K562 (cell line): Measurements from ENCODE around the gene SSR4. TPM values are rescaled to one million over a fixed set of nuclear protein-coding genes. Genes with fewer than 3 reads are reported as not detected.

Experiments used
- ATAC-seq: fragments of 200-7000 bp; cut with Tn5 transposase; 3 replicates; pipeline ENCODE4 v1.9.1; 2020; ENCODE audit warnings: moderate library complexity
- BruUV-seq: library from RNA; stranded (reverse); fragments of 400-500 nt; replicated peaks from 2 replicates; lab custom pipeline; 2021; lab: Mats Ljungman, UMichigan
- CTCF ChIA-PET: fragments of 300-600 bp; formaldehyde crosslinking; extraction: SDS; loops from one replicate; lab custom pipeline; 2021; ENCODE audit warnings: low intra/inter-chr PET ratio; lab: Yijun Ruan, JAX
- POLR2A ChIA-PET: fragments of 300-600, 350-650 bp; sonication (Branson Sonifier 250); formaldehyde crosslinking; extraction: SDS; loops from one replicate; lab custom pipeline; 2021; ENCODE audit warnings: antibody characterized with exemption, inconsistent platforms; lab: Yijun Ruan, JAX
- DNase-seq, 4 experiments: peaks; one replicate each; pipeline versions ENCODE4 v3.0.0 to v3.0.0-alpha.2; 2011 to 2018; ENCODE audit warnings: low spot score in 3 of 4, mixed read lengths in 3 of 4; ENCODE audit errors: extremely low read depth in 1 of 4
- FAIRE-seq: peaks from 2 replicates; lab custom pipeline; 2011; peaks lifted over from hg19 to GRCh38; lab: Jason Lieb, UNC
- H2AFZ ChIP-seq: 2 replicates; pipeline ENCODE4 v1.6.0; 2011; ENCODE audit warnings: low read depth, low read length, control low read depth, inconsistent platforms
- H3K27ac ChIP-seq: fragments of 200-600 bp; 3 replicates; pipeline ENCODE4 v1.8.0; 2011; ENCODE audit warnings: low read depth, mild to moderate bottlenecking, control low read depth, inconsistent platforms, low read length, moderate library complexity, mixed read lengths; ENCODE audit errors: extremely low read depth
- H3K27me3 ChIP-seq, 2 experiments: fragments of 300-600 bp in 1 of 2; 2 replicates in 1 of 2; 3 replicates in 1 of 2; pipeline versions ENCODE4 v1.6.0 to v1.8.0; 2011; ENCODE audit warnings: inconsistent platforms in 2 of 2, low read length in 2 of 2, mild to moderate bottlenecking in 1 of 2, mixed read lengths in 1 of 2, moderate library complexity in 1 of 2; ENCODE audit not compliant: control insufficient read depth in 2 of 2, insufficient read depth in 2 of 2
- H3K36me3 ChIP-seq: fragments of 300-600 bp; 3 replicates; pipeline ENCODE4 v1.8.0; 2011; ENCODE audit warnings: mild to moderate bottlenecking, low read length, inconsistent platforms; ENCODE audit not compliant: control insufficient read depth, insufficient read depth
- H3K4me1 ChIP-seq, 2 experiments: fragments of 200-600 bp in 1 of 2; replicated peaks in 1 of 2; 2 replicates in 1 of 2; 3 replicates in 1 of 2; pipeline versions ENCODE4 v1.5.1 to v1.8.0; 2011; ENCODE audit warnings: inconsistent platforms in 2 of 2, low read length in 2 of 2, mild to moderate bottlenecking in 1 of 2, mixed read lengths in 1 of 2, moderate library complexity in 1 of 2; ENCODE audit not compliant: control insufficient read depth in 2 of 2, insufficient read depth in 2 of 2
- H3K4me2 ChIP-seq: 2 replicates; pipeline ENCODE4 v1.6.1; 2011; ENCODE audit warnings: low read length, control low read depth, inconsistent platforms, mixed read lengths; ENCODE audit not compliant: insufficient read depth
- H3K4me3 ChIP-seq: fragments of 200-600 bp; sonication (generic), shearing (Covaris generic); 2 replicates; pipeline ENCODE4 v1.5.1; 2016; ENCODE audit warnings: control low read depth, inconsistent platforms
- H3K79me2 ChIP-seq: fragments of 200-600 bp; 3 replicates; pipeline ENCODE4 v1.8.0; 2011; ENCODE audit warnings: low read length, inconsistent platforms; ENCODE audit not compliant: control insufficient read depth, insufficient read depth
- H3K9ac ChIP-seq, 2 experiments: 2 replicates each; pipeline versions ENCODE4 v1.6.0 to v1.6.1; 2011; ENCODE audit warnings: low read depth in 2 of 2, low read length in 2 of 2, control low read depth in 1 of 2, inconsistent platforms in 1 of 2, mild to moderate bottlenecking in 1 of 2, mixed read lengths in 1 of 2; ENCODE audit not compliant: insufficient read depth in 1 of 2
- H3K9me1 ChIP-seq: one replicate; pipeline ENCODE4 v1.6.0; 2011; ENCODE audit warnings: inconsistent platforms, mild to moderate bottlenecking, low read length, moderate library complexity; ENCODE audit not compliant: control insufficient read depth, insufficient read depth
- H3K9me3 ChIP-seq: replicated peaks from 2 replicates; pipeline ENCODE4 v1.5.1; 2011; ENCODE audit warnings: low read depth, low read length, inconsistent platforms; ENCODE audit not compliant: control insufficient read depth, insufficient read depth
- H4K20me1 ChIP-seq: replicated peaks from 2 replicates; pipeline ENCODE4 v1.6.1; 2011; ENCODE audit warnings: low read length, inconsistent platforms, mixed read lengths; ENCODE audit not compliant: control insufficient read depth, insufficient read depth
- CXXC5 ChIP-seq: fragments of 250-450 bp; sonication (Bioruptor Pico); IDR thresholded peaks from 2 replicates; pipeline ENCODE4 v1.8.0; 2022; ENCODE audit warnings: inconsistent platforms, mild to moderate bottlenecking, moderate library complexity
- GABPB1 ChIP-seq: sonication (generic); formaldehyde crosslinking; IDR thresholded peaks from 2 replicates; pipeline ENCODE4 v1.8.0; 2022; ENCODE audit warnings: mild to moderate bottlenecking, missing genetic modification reagents
- JUNB ChIP-seq: fragments of 450-650 bp; formaldehyde crosslinking; conservative IDR thresholded peaks from 2 replicates; pipeline ENCODE4 v1.4.0; 2020; ENCODE audit warnings: mild to moderate bottlenecking
- MBD2 ChIP-seq: sonication (generic); IDR thresholded peaks from 2 replicates; pipeline ENCODE4 v1.6.1; 2016; ENCODE audit warnings: low read depth, borderline replicate concordance
- MTA3 ChIP-seq: fragments of 450-650 bp; formaldehyde crosslinking; IDR thresholded peaks from 2 replicates; pipeline ENCODE4 v1.6.1; 2017; ENCODE audit warnings: mild to moderate bottlenecking, borderline replicate concordance
- MYNN ChIP-seq, 2 experiments: sonication (generic); formaldehyde crosslinking in 1 of 2; IDR thresholded peaks; 2 replicates each; pipeline versions ENCODE4 v1.5.0 to v1.6.1; 2016 to 2020; ENCODE audit warnings: antibody characterized with exemption in 1 of 2, missing genetic modification reagents in 1 of 2
- NRF1 ChIP-seq, 2 experiments: fragments of 450-650 bp; IDR thresholded peaks in 1 of 2; conservative IDR thresholded peaks in 1 of 2; 2 replicates each; pipeline ENCODE4 v1.6.1; 2014; ENCODE audit warnings: mild to moderate bottlenecking in 2 of 2
- POLR2A ChIP-seq: fragments of 450-650 bp; conservative IDR thresholded peaks from 2 replicates; pipeline ENCODE4 v1.6.1; 2016
- POLR2G ChIP-seq: fragments of 200-400 bp; formaldehyde crosslinking; IDR thresholded peaks from 2 replicates; pipeline ENCODE4 v1.6.1; 2017; ENCODE audit warnings: low read depth, mild to moderate bottlenecking, antibody characterized with exemption, low read length, moderate library complexity
- TFAM ChIP-seq: fragments of 250-450 bp; sonication (Bioruptor Pico); conservative IDR thresholded peaks from 2 replicates; pipeline ENCODE4 v1.5.0; 2021; ENCODE audit warnings: mild to moderate bottlenecking, moderate library complexity
- XRCC4 ChIP-seq: IDR thresholded peaks from one replicate; pipeline ENCODE4 v1.6.1; 2011; ENCODE audit not compliant: insufficient read depth, insufficient read length; ENCODE audit errors: extremely low read depth
- ZSCAN32 ChIP-seq: fragments of 450-650 bp; formaldehyde crosslinking; IDR thresholded peaks from 2 replicates; pipeline ENCODE4 v1.4.0; 2020; ENCODE audit warnings: mild to moderate bottlenecking, moderate library complexity
- WGBS: fragments of 100-300 bp; shearing (Covaris generic); methylation state at CpG from one replicate; pipeline ENCODE4 v1.1.6; 2016; ENCODE audit warnings: low coverage, mixed read lengths; ENCODE audit not compliant: insufficient coverage; ENCODE audit errors: missing lambda C conversion rate; 5-methylcytosine and 5-hydroxymethylcytosine counted together
- in situ Hi-C: fragments of 300-500 bp; cut with MboI; formaldehyde crosslinking; loops from 4 replicates; pipeline ENCODE4 v1.15.0; 2018; ENCODE audit warnings: inconsistent platforms, mixed read lengths
- intact Hi-C: fragments of 100-400 bp; cut with micrococcal nuclease; formaldehyde crosslinking; loops from 2 replicates; pipeline ENCODE4 v1.14.2; 2022
- polyA plus RNA-seq, 8 experiments: library from polyadenylated mRNA; depleted of rRNA in 4 of 8; stranded (reverse) in 5 of 8; unstranded in 3 of 8; fragments of >200 nt; fragmentation: Nextera tagmentation in 2 of 8; fragmentation: Illumina TruSeq in 1 of 8; extraction: Ambion mirVana in 2 of 8; extraction: Trizol in 1 of 8; gene quantifications; 2 replicates each; pipeline versions ENCODE4 v1.2.1 to v1.2.3, GENCODE V29; 2011 to 2014; ENCODE audit warnings: inconsistent platforms in 1 of 8, missing spikeins in 1 of 8
- total RNA-seq, 7 experiments: library from RNA; depleted of rRNA in 6 of 7; stranded (reverse); fragments of >200 nt in 6 of 7; fragmentation: Illumina TruSeq in 2 of 7; extraction: Trizol in 2 of 7; gene quantifications; 2 replicates each; pipeline versions ENCODE4 v1.2.1 to v1.2.3, GENCODE V29; 2011 to 2021; ENCODE audit warnings: low replicate concordance in 1 of 7
- TF ChIP-seq, protein P1 (sequence below): sonication (generic); formaldehyde crosslinking; IDR thresholded peaks from 2 replicates; pipeline ENCODE4 v1.8.0; 2022; ENCODE audit warnings: missing genetic modification reagents, mild to moderate bottlenecking, borderline replicate concordance
- TF ChIP-seq, protein P2 (sequence below): sonication (generic); formaldehyde crosslinking; IDR thresholded peaks from 2 replicates; pipeline ENCODE4 v1.8.0; 2022; ENCODE audit warnings: mild to moderate bottlenecking, missing genetic modification reagents

Gene SSR4
- total and polyA plus RNA-seq, 9 of the 15 experiments (the other 6 are each of a cell fraction or from before 2014, with no cell fraction given), result 146 to 492 (median 272) TPM

DNA sequence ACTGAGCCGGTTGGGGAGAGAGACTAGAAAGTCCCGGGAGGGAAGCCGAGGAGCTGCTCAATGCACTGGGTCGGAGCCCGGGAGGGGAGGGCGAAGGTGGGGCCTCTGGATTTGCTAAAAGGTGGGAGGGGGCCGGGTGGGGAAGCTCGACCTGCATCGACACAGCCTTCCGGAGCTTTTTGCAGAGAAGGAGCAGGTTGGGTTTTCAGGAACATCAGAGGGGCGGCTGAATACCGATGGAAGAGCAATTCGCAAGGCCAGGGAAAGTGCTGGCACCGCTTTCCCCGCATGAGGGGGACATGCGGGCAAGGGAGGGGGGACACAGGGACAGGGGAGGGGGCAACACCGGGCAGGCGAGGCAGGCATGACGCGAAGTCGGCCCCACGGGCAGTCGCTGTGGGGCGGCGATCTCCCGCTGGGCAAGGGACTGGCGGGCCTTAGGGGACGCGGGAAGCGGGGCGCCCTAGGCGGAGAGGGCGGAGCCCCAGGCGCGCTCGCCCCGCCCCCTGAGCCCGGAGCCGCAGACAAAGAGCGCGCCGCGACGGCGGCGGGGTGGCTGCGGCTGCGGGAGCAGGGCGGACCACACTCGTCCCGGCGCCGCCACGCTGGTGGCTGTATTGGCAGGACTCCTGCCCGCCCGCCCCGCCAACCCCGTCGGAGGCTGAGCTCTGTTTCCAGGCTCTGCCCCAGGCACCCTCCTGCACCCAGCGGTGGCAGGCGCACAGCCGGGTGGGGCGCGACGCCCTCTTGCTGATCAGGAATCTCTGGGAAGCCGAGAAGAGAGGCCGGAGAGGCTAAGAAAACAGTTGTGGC, 24.3 kb downstream of the SSR4 start:
- Histone ChIP-seq H3K27me3 (peaks cover 3 to 11% of the 10 kb centered on the region in 2 experiments; a peak in 3 of 5 replicates), H3K9me1 (no peaks in the 10 kb centered on the region), H3K9me3 (no peaks in the 10 kb centered on the region), H3K4me2 (peak overlapping the region; percentile 73), H3K79me2 (no peaks in the 10 kb centered on the region), H3K27ac (no peak overlapping the region), H4K20me1 (no peaks in the 10 kb centered on the region; the same call in 1 of the 2 replicates), H2AFZ (peak overlapping the region; percentile 90), H3K4me1 (peaks cover 5 to 18% of the 10 kb centered on the region in 2 experiments; a peak in 4 of 5 replicates), H3K36me3 (no peaks in the 10 kb centered on the region), H3K4me3 (peak overlapping the region; percentile 40), H3K9ac (peak overlapping the region; percentile 41 to 90)
- DNase-seq (peak; percentile 71 to 91 (median 88)), FAIRE-seq (no peak), ATAC-seq (peak; percentile 95)
- intact Hi-C loops, result no loop called here
- 13% methylated on average over 16 of the region's 67 CpGs for WGBS
- in situ Hi-C loops, result loop anchor here (5.0 kb wide), 1 partner anchor 321 kb away; no protein-coding TSS in a partner anchor
- POLR2A ChIA-PET, result interaction anchor here (0.6 kb wide), 2 partner anchors 13 to 139 kb away, joined by 3 read pairs; no protein-coding TSS in a partner anchor
- BruUV-seq, result no TSS peak
- CTCF ChIA-PET, result no interaction called here
- TF ChIP-seq ZSCAN32 (CRISPR knock-in tag) (no peak), POLR2G (peak; percentile 83), MBD2 (no peak), GABPB1 (CRISPR knock-in tag) (0 out of 2 replicates have a peak, but pooled peaks have one; percentile 36), XRCC4 (no peak), POLR2A (0 out of 2 replicates have a peak, but pooled peaks have one; percentile 39), MYNN (IDR thresholded peaks at IDR 0.05) (no peak), MYNN (CRISPR knock-in tag; IDR thresholded peaks at IDR 0.05) (no peak), JUNB (CRISPR knock-in tag) (no peak), CXXC5 (CRISPR knock-in tag) (peak; percentile 60), TFAM (CRISPR knock-in tag) (no peak), NRF1 (conservative IDR thresholded peaks at IDR 0.05 in 1 of 2, IDR thresholded peaks at IDR 0.05 in 1 of 2) (peak; percentile 27 to 41; a peak in 2 of 4 replicates), MTA3 (0 out of 2 replicates have a peak, but pooled peaks have one; percentile 21)
- TF ChIP-seq, protein P1, sequence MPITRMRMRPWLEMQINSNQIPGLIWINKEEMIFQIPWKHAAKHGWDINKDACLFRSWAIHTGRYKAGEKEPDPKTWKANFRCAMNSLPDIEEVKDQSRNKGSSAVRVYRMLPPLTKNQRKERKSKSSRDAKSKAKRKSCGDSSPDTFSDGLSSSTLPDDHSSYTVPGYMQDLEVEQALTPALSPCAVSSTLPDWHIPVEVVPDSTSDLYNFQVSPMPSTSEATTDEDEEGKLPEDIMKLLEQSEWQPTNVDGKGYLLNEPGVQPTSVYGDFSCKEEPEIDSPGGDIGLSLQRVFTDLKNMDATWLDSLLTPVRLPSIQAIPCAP, result no peak
- TF ChIP-seq, protein P2, sequence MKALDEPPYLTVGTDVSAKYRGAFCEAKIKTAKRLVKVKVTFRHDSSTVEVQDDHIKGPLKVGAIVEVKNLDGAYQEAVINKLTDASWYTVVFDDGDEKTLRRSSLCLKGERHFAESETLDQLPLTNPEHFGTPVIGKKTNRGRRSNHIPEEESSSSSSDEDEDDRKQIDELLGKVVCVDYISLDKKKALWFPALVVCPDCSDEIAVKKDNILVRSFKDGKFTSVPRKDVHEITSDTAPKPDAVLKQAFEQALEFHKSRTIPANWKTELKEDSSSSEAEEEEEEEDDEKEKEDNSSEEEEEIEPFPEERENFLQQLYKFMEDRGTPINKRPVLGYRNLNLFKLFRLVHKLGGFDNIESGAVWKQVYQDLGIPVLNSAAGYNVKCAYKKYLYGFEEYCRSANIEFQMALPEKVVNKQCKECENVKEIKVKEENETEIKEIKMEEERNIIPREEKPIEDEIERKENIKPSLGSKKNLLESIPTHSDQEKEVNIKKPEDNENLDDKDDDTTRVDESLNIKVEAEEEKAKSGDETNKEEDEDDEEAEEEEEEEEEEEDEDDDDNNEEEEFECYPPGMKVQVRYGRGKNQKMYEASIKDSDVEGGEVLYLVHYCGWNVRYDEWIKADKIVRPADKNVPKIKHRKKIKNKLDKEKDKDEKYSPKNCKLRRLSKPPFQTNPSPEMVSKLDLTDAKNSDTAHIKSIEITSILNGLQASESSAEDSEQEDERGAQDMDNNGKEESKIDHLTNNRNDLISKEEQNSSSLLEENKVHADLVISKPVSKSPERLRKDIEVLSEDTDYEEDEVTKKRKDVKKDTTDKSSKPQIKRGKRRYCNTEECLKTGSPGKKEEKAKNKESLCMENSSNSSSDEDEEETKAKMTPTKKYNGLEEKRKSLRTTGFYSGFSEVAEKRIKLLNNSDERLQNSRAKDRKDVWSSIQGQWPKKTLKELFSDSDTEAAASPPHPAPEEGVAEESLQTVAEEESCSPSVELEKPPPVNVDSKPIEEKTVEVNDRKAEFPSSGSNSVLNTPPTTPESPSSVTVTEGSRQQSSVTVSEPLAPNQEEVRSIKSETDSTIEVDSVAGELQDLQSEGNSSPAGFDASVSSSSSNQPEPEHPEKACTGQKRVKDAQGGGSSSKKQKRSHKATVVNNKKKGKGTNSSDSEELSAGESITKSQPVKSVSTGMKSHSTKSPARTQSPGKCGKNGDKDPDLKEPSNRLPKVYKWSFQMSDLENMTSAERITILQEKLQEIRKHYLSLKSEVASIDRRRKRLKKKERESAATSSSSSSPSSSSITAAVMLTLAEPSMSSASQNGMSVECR, result no peak
